Dendritic cell treated with granulocyte-macrophage colony-stimulating factor and Interleukin-4, amounts not matched to agents 40 ng/mL and 50 ng/mL, for 4 days (primary cell): ENCODE measurements around the gene LRRC3.
"Not testable (repeated sequence)": the region's sequence is repeated elsewhere in the genome, so short reads cannot be mapped to it uniquely, and the experiment has no call there.

ENCODE experiments used
- H3K27ac Mint-ChIP-seq: one replicate; pipeline ENCODE4 v1.8.0; 2022; ENCODE audit warnings: mild to moderate bottlenecking, mixed read lengths
- H3K27me3 Mint-ChIP-seq: one replicate; pipeline ENCODE4 v1.8.0; 2022; ENCODE audit warnings: mild to moderate bottlenecking, mixed read lengths
- H3K36me3 Mint-ChIP-seq: one replicate; pipeline ENCODE4 v1.8.0; 2022; ENCODE audit warnings: low read depth, mixed read lengths
- H3K4me1 Mint-ChIP-seq: one replicate; pipeline ENCODE4 v1.8.0; 2022; ENCODE audit warnings: low read depth, mixed read lengths
- H3K4me3 Mint-ChIP-seq: one replicate; pipeline ENCODE4 v1.8.0; 2022; ENCODE audit warnings: mild to moderate bottlenecking, moderate library complexity, mixed read lengths
- H3K9me3 Mint-ChIP-seq: one replicate; pipeline ENCODE4 v1.8.0; 2022; ENCODE audit warnings: mixed read lengths
- intact Hi-C: fragments of 100-400 bp; cut with micrococcal nuclease; formaldehyde crosslinking; loops from one replicate; pipeline ENCODE4 v1.15.0; 2022

The LRRC3 gene, protein sequence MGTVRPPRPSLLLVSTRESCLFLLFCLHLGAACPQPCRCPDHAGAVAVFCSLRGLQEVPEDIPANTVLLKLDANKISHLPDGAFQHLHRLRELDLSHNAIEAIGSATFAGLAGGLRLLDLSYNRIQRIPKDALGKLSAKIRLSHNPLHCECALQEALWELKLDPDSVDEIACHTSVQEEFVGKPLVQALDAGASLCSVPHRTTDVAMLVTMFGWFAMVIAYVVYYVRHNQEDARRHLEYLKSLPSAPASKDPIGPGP

DNA sequence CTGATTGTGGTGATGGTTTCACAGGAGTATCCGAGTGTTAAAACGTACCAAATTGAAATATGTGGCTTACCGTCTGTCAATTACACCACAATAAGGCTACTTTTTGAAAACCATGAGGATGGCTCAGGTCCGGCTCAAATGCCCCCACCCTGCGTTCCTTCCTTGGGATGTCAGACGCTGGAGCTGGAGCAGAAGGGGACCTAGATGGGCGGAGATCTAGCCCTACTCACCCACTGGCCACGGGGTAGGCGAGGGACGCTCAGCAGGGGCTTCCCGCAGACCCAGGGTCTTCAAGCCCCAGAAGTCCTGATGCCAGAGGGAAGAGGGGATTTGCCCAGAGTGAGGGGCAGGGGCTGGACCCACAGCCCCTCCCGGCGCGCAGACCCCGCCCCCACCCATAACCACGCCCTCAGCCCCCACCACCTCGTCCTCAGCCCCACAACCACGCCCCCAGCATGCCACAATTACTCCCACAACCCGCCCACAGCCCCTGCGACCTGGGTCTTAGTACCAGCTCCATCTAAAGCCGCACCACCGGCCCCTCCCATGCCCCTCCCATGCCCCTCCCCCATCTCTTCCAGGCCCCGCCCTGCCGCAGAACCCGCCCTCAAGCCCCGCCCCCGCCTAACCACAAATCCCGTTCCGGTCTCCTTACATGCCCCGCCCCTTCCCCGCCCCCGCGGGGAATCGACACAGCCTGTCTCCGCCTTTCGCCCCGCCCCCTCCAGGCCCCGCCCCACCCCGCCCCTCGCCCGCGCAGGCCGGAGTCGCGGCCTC, at the start of gene LRRC3:
Gene LRRC3 (plus strand): TSS at position 764 of the 777 bp plus-strand sequence. CDS start 1,135 bp downstream, outside the sequence.
- H3K9me3 Mint-ChIP-seq, result no peaks in the 10 kb centered on the region
- peak within 1 kb of the TSS; percentile 58 for H3K27ac Mint-ChIP-seq
- peaks cover 45% of the 10 kb centered on the region for H3K27me3 Mint-ChIP-seq
- peaks cover 15% of the 10 kb centered on the region for H3K36me3 Mint-ChIP-seq
- intact Hi-C loops, result loop anchor here (2.0 to 5.0 kb wide), 2 partner anchors 116 to 443 kb away; partner anchors contain the start of genes CFAP410 and TRAPPC10
- H3K4me3 Mint-ChIP-seq, result peak within 1 kb of the TSS; percentile 81
- H3K4me1 Mint-ChIP-seq, result peaks cover 31% of the 10 kb centered on the region

- H3K27me3 Mint-ChIP-seq, result no peaks in the 10 kb centered on the region
- H3K4me3 Mint-ChIP-seq, result no peak overlapping the region
- H3K9me3 Mint-ChIP-seq, result peaks cover 18% of the 10 kb centered on the region
- no peak overlapping the region for H3K27ac Mint-ChIP-seq
- intact Hi-C loops, result no loop called here
- peaks cover 4% of the 10 kb centered on the region for H3K4me1 Mint-ChIP-seq
- no peaks in the 10 kb centered on the region for H3K36me3 Mint-ChIP-seq
These were observed 49.1 kb upstream of the LRRC3 start for GRCh38 chr21:44405948-44406872.

GRCh38 chr21:44406953-44407352, 48.4 kb upstream of the LRRC3 start:
- H3K4me3 Mint-ChIP-seq, result no peak overlapping the region
- no peaks in the 10 kb centered on the region for H3K27me3 Mint-ChIP-seq
- peaks cover 4% of the 10 kb centered on the region for H3K4me1 Mint-ChIP-seq
- H3K27ac Mint-ChIP-seq, result peak overlapping the region; percentile 67
- peaks cover 18% of the 10 kb centered on the region for H3K9me3 Mint-ChIP-seq
- peaks cover 4% of the 10 kb centered on the region for H3K36me3 Mint-ChIP-seq
- intact Hi-C loops, result no loop called here

GRCh38 chr21:44407493-44407892, 47.8 kb upstream of the LRRC3 start:
- H3K4me1 Mint-ChIP-seq, result peaks cover 4% of the 10 kb centered on the region
- H3K4me3 Mint-ChIP-seq, result no peak overlapping the region
- peaks cover 10% of the 10 kb centered on the region for H3K36me3 Mint-ChIP-seq
- no peaks in the 10 kb centered on the region for H3K27me3 Mint-ChIP-seq
- peak overlapping the region; percentile 67 for H3K27ac Mint-ChIP-seq
- H3K9me3 Mint-ChIP-seq, result peaks cover 18% of the 10 kb centered on the region
- intact Hi-C loops, result no loop called here

DNA sequence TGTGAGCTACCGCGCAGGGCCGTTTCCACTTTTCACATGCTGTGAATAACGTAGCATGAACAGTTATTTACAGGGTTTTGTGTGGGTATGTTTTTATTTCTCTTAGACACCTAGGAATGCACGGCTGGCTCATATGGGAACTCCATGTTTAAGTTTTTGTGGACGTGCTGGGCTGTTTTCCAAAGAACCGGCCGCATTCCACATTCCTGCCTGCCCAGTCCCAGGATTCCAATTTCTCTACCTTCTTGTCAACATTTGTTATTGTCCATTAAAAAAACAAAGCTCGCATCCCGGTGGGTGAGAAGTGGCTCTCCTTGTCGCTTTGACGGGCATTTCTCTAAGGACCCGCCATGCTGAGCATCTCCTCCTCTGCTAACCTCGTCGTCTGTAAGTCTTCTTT, 47.1 kb upstream of the LRRC3 start:
- peaks cover 14% of the 10 kb centered on the region for H3K36me3 Mint-ChIP-seq
- no peaks in the 10 kb centered on the region for H3K27me3 Mint-ChIP-seq
- no peak overlapping the region for H3K4me3 Mint-ChIP-seq
- H3K4me1 Mint-ChIP-seq, result peaks cover 4% of the 10 kb centered on the region
- peaks cover 18% of the 10 kb centered on the region for H3K9me3 Mint-ChIP-seq
- intact Hi-C loops, result no loop called here
- no peak overlapping the region for H3K27ac Mint-ChIP-seq

GRCh38 chr21:44413566-44414290, 41.6 kb upstream of the LRRC3 start:
- no peaks in the 10 kb centered on the region for H3K9me3 Mint-ChIP-seq
- H3K27ac Mint-ChIP-seq, result no peak overlapping the region
- H3K4me1 Mint-ChIP-seq, result peaks cover 9% of the 10 kb centered on the region
- H3K36me3 Mint-ChIP-seq, result peaks cover 63% of the 10 kb centered on the region
- H3K4me3 Mint-ChIP-seq, result no peak overlapping the region
- intact Hi-C loops, result no loop called here
- no peaks in the 10 kb centered on the region for H3K27me3 Mint-ChIP-seq

- no peak overlapping the region for H3K27ac Mint-ChIP-seq
- H3K4me3 Mint-ChIP-seq, result no peak overlapping the region
- peaks cover 9% of the 10 kb centered on the region for H3K4me1 Mint-ChIP-seq
- H3K9me3 Mint-ChIP-seq, result peaks cover 5% of the 10 kb centered on the region
- peaks cover 71% of the 10 kb centered on the region for H3K36me3 Mint-ChIP-seq
- no peaks in the 10 kb centered on the region for H3K27me3 Mint-ChIP-seq
- intact Hi-C loops, result no loop called here
These were observed 40.8 kb upstream of the LRRC3 start for GRCh38 chr21:44414291-44415072.

DNA sequence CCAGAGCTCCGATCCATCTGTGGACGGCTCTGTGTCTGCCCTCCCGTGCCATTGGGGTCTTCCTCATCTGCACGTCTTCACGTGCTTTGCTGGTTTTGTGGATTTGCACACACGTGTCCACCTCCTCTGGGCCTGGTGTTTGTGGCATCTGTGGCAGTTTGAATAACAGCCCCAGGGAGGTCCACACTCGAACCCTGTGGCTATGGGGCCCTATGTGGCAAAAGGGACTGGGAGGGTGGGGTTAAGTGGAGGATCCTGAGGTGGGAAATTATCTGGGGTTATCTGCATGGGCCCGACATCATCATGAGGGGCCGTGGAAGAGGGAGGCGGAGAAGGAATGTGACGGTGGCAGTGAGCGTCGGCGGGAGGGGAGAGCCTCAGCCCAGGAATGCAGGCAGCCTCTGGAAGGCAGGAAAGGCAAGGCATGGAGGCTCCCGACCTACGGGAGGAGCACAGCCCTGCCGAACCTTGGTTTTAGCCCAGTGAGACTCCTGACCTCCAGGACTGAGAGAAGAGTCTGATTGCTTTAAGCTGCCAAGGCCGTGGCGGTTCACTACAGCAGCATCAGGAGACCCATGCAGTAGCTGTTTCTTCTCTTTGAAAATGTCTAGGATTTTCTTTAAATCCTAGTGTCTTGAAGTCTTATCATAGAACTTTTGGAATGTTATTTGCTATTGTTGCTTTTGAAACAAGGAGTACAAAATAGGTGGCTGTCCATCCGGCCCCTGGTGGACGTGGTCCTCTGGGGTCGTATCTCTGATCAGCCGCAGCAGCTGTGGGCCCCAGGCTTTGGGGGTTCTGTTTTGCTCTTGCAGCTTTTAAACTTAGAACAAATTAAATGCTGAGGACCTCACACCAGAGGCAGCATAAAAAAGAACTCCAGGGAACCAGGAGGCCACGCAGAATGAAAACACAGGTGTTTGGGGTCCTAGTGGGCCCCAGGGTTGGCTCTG, 40.0 kb upstream of the LRRC3 start:
- Mint-ChIP-seq H3K4me3 (no peak overlapping the region), H3K27ac (peak overlapping the region; percentile 3), H3K36me3 (peaks cover 79% of the 10 kb centered on the region), H3K4me1 (peaks cover 9% of the 10 kb centered on the region), H3K9me3 (peaks cover 6% of the 10 kb centered on the region), H3K27me3 (no peaks in the 10 kb centered on the region)
- intact Hi-C loops, result no loop called here

- Mint-ChIP-seq H3K27me3 (no peaks in the 10 kb centered on the region), H3K4me3 (no peak overlapping the region), H3K36me3 (peaks cover 88% of the 10 kb centered on the region), H3K4me1 (peaks cover 9% of the 10 kb centered on the region), H3K27ac (no peak overlapping the region), H3K9me3 (peaks cover 6% of the 10 kb centered on the region)
- intact Hi-C loops, result no loop called here
These were observed 39.1 kb upstream of the LRRC3 start for GRCh38 chr21:44416193-44416592.

DNA sequence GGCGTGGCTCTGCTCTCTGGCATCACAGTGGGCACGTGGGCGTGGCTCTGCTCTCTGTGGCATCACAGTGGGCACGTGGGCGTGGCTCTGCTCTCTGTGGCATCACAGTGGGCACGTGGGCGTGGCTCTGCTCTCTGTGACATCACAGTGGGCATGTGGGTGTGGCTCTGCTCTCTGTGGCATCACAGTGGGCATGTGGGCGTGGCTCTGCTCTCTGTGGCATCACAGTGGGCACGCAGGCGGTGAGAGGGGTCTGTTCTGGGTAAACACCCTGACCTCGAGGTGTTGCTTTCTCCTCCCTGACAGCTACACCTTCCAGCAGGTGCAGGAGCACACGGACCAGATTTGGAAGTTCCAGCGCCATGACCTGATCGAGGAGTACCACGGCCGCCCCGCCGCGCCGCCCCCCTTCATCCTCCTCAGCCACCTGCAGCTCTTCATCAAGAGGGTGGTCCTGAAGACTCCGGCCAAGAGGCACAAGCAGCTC, 37.6 kb upstream of the LRRC3 start:
- H3K4me1 Mint-ChIP-seq, H3K27me3 Mint-ChIP-seq, intact Hi-C loops, H3K4me3 Mint-ChIP-seq, H3K9me3 Mint-ChIP-seq, H3K27ac Mint-ChIP-seq: not testable (repeated sequence)
- H3K36me3 Mint-ChIP-seq, result peaks cover 91% of the 10 kb centered on the region

- Mint-ChIP-seq H3K4me3 (no peak overlapping the region), H3K9me3 (peaks cover 6% of the 10 kb centered on the region), H3K27me3 (no peaks in the 10 kb centered on the region), H3K4me1 (peaks cover 9% of the 10 kb centered on the region), H3K27ac (no peak overlapping the region), H3K36me3 (peaks cover 93% of the 10 kb centered on the region)
- intact Hi-C loops, result no loop called here
These were observed 37.0 kb upstream of the LRRC3 start for GRCh38 chr21:44418108-44418875.
